Measurements from ENCODE around the gene KLF11. TPM values are rescaled to one million over a fixed set of nuclear protein-coding genes. Genes with fewer than 3 reads are reported as not detected.

Gene KLF11
- total RNA-seq, 1 donor from 2014 or later: 23.5 TPM

GRCh38 chr2:10035053-10035422 lies 8.3 kb upstream of the KLF11 start:
- no peak for ATAC-seq
- intact Hi-C loops (cut with DNase I): no loop called here
- no peak for DNase-seq (ENCODE audit: low spot score)

GRCh38 chr2:10035633-10036032 lies 7.7 kb upstream of the KLF11 start:
- DNase-seq (ENCODE audit: low spot score) (no peak), ATAC-seq (peak; percentile 3)
- intact Hi-C loops (cut with DNase I): no loop called here

DNA sequence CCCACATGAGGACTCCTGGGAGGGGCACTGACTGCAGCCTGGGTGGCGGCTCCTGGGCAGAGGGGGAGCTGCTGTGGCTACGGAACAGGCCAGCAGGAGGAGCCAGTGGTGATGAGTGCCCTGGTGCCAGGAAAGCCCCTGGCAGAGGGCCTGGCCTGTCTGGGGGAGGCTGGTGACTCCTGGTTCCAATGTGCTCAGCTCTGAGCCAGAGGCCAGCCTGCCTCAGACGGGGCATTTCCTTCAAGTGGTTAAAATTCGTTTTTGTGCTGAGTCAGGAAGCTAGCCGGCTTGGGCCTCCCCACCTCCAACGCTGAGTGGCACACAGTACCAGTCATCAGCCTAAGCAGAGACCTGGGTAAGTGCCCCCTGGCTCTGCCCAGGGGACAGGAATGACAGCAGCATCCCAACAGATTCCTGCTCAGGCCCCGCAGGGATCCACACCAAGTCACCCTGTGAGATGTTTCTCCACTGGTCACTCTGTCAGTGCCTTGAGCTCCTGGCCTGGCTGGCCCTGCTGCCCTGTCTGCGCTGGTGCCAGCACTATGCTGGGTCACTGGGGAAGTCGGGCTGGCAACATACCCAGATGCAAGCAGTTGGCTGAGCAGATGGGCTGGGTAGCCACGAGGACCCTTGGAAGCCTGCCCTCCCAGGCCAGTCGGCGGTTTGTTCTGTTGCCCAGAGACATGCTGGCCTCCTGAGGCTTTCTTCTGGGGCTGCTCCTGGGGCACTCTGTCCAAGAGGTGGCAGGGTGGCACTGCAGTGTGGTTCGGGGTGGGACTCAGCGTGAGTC lies 7.1 kb upstream of the KLF11 start:
- ATAC-seq (peak; percentile 70), DNase-seq (ENCODE audit: low spot score) (peak; percentile 80)
- intact Hi-C loops (cut with DNase I): no loop called here

DNA sequence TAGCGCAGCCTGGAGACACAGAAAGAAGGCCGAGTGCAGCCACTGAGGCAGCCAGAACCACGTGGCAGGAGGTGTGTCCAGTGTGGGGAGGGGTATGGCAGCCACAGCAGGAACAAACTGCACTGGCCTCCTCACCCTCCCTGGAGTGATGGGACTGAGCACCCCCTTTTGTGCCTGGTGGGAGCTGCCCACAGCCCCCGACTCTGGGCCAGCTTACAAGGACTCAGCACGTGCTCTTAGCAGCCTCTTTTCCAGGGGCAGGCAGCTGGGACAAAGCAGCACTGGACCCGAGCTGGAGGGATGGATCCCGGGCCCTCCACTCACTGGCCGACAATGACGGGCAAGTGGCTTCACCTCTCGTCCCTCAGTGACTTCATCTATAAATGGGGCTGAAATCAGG lies 5.2 kb upstream of the KLF11 start:
- intact Hi-C loops (cut with DNase I): no loop called here
- ATAC-seq (no peak), DNase-seq (ENCODE audit: low spot score) (no peak)

DNA sequence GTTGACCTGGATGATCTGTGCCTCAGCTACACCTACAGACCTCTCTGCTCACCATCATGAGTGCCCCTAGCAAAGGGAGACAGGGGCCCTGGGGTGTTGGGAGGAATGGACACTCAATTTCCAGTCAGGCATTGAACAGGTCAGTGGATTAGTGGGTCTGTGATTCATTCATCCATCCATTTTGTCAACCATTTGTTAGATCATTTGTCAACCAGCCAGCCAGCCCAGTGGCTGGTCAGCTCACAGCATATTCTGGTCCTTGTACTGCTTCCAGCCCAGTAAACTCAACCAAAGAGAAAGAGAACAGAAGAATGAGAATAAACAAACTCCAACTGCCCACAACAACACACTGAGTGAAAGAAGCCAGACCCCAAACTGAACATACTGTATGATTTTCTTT lies 4.6 kb upstream of the KLF11 start:
- ATAC-seq: no peak
- no peak for DNase-seq (ENCODE audit: low spot score)
- intact Hi-C loops (cut with DNase I): no loop called here

- DNase-seq (ENCODE audit: low spot score): no peak
- ATAC-seq: no peak
- intact Hi-C loops (cut with DNase I): no loop called here
Measured at GRCh38 chr2:10039658-10040410, 3.5 kb upstream of the KLF11 start.

DNA sequence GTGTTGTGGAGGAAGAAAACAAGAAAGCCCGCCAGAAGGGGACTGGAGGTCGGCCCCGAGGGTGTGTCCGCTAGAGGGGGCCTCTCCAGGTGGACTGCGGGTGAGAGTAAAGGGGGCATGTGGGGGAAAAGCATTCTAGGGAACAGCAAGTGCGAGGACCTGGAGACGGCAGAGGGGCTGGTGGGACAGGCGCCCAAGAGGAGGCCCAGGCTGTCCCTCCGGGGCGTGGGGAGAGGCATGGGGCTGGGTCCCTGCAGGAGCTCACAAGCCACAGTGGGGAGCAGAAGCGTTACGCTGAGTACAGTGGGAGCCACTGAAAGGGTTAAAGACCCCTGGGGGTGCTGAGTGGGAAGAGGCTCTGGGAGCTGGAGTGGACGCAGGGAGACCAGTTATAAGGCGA lies 1.6 kb upstream of the KLF11 start:
- intact Hi-C loops (cut with DNase I): no loop called here
- ATAC-seq: no peak
- DNase-seq (ENCODE audit: low spot score): no peak

- intact Hi-C loops (cut with DNase I): no loop called here
- ATAC-seq: peak; percentile 65
- DNase-seq (ENCODE audit: low spot score): peak; percentile 88
Measured at GRCh38 chr2:10042301-10043161, 819 bp upstream of the KLF11 start.

DNA sequence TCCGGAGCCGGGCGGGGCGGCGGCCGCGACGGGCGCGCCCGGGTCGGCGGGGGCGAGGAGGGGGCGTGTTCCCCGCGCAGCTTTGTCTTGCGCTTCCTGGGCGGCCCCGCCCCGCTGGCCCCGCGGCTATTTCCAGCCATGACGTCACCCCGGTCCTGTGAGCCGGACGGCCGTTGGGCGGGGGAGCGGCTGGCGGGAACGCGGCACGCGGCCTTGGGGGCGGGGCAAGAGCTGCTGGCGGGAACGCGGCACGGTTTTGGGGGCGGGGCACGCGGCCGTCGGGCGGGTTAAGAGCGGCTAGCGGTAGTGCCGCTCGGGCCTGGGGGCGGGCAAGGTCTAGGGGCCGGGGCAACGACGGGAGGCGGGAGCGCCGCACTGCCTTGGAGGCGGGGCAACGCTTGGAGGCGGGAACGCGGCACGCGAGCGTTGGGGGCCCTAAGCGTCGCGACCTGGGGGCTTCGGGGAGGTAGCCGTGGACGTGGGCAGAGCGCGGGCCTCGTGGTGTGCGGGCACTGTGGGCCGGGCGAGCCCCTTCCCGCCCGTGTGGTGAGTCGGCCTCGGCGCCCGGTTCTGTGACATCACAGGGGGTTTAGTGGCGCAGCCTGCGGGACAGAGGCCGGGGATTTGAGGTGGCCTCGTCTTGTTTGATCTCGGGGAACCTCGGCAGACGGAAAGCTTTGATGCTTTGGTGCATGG lies 704 bp downstream of the KLF11 start:
- peak; percentile 99 for DNase-seq (ENCODE audit: low spot score)
- ATAC-seq: peak; percentile 80
- intact Hi-C loops (cut with DNase I): no loop called here

GRCh38 chr2:10045561-10046355 lies 2.4 kb downstream of the KLF11 start:
- intact Hi-C loops (cut with DNase I): no loop called here
- no peak for ATAC-seq
- no peak for DNase-seq (ENCODE audit: low spot score)

DNA sequence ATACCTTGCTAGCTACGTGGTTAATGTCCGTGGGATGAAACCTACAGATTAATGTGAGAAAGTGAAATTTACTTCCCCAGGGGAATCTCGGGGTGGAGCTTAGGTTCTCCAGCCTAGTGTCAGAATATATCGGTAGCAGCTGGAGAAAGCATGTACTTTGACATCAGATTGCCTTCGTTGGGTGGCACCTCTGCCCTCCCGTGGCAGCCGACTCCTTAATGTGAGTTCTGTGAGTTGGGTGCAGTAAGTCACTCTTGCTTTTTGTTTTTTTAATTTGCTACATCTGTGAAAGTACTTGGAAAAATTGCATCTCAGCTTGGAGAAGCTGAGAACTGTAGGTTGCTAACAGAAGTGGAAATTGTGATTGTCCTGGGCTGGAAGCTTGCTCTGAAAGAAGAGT lies 3.6 kb downstream of the KLF11 start:
- intact Hi-C loops (cut with DNase I): no loop called here
- no peak for ATAC-seq
- no peak for DNase-seq (ENCODE audit: low spot score)

GRCh38 chr2:10047616-10048500 lies 4.5 kb downstream of the KLF11 start:
- DNase-seq (ENCODE audit: low spot score) (no peak), ATAC-seq (no peak)
- intact Hi-C loops (cut with DNase I): no loop called here

DNA sequence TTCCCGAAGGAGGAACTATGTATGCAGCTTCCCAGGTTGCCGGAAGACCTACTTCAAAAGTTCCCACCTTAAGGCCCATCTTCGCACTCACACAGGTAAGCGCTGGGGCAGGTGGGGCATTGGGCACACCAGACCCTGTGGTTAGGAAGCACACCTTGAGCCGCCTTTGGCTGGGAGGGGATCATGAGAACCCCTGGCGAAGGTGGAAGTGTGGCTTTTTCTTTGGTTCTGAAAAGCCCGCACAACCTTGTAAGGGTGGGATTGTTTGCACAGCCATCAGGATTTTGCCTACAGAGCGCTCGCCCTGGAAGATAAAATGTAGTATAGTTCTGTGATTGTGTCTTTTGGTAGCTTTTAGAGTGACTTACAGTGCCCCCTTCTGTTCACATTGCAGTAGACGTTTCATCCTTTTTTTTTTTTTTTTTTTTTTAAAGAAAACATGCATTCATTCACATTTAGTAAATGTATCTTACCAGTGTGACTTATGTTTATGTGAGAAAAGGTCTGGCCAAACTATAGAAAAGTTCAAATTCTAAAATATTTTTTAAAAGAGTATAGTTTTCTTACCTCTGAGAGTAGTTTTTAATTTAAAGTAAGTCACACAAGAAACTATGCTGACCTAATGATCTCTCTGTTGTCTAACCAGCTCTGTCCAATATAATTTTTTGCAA lies 5.3 kb downstream of the KLF11 start:
- DNase-seq (ENCODE audit: low spot score) (no peak), ATAC-seq (peak; percentile 21)
- intact Hi-C loops (cut with DNase I): no loop called here

GRCh38 chr2:10052216-10052615 lies 8.9 kb downstream of the KLF11 start:
- DNase-seq (ENCODE audit: low spot score) (no peak), ATAC-seq (no peak)
- intact Hi-C loops (cut with DNase I): loop anchor here (10.0 kb wide), 2 partner anchors 67 to 237 kb away; no protein-coding TSS in a partner anchor

GRCh38 chr2:10053351-10053750 lies 10.0 kb downstream of the KLF11 start:
- intact Hi-C loops (cut with DNase I): loop anchor here (10.0 kb wide), 2 partner anchors 69 to 239 kb away; no protein-coding TSS in a partner anchor

GRCh38 chr2:10054424-10054823 lies 11.1 kb downstream of the KLF11 start:
- DNase-seq (ENCODE audit: low spot score) (no peak), ATAC-seq (no peak)
- intact Hi-C loops (cut with DNase I): loop anchor here (10.0 kb wide), 2 partner anchors 70 to 240 kb away; no protein-coding TSS in a partner anchor

More at GRCh38 chr2:10053351-10053750, 10.0 kb downstream of the KLF11 start:
- DNase-seq (ENCODE audit: low spot score): no peak
- no peak for ATAC-seq

Measured in sciatic nerve (tissue), 2 donors.